ENCODE measurements around the gene MRGPRX1.
A peak's percentile ranks its signal among the peaks of the same experiment; 100 is the strongest.
"Not testable (repeated sequence)": the region's sequence is repeated elsewhere in the genome, so short reads cannot be mapped to it uniquely, and the experiment has no call there.

The MRGPRX1 gene

DNA sequence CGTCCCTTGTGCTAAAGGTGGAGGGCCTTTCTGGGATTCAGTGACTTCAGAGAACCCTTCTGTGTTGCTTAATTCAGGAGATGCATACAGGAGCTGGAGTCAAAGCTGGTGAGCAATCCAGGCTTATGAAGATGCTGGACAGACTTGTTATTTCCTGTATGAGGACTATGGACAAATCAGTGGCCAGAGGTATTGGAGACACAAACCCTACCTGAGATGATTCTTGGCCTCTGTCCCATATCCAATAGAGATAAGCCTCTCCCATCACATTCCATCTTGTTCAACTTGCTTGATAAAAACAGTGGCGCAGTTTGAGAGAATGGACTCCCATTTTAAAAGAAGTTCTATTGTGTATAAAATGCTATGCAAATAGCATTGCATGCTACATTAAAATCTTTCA is at the start of gene MRGPRX1:
Gene MRGPRX1 (minus strand): TSS at position 101 of the 400 bp plus-strand sequence. CDS start 4,630 bp downstream, outside the sequence.
- DNase-seq (ENCODE audit: insufficient read length, low spot score), result no peak
- no peak for TF ChIP-seq POLR2A (IDR thresholded peaks at IDR 0.05; ENCODE audit: low read depth, low read length)
- no peak for FAIRE-seq

DNA sequence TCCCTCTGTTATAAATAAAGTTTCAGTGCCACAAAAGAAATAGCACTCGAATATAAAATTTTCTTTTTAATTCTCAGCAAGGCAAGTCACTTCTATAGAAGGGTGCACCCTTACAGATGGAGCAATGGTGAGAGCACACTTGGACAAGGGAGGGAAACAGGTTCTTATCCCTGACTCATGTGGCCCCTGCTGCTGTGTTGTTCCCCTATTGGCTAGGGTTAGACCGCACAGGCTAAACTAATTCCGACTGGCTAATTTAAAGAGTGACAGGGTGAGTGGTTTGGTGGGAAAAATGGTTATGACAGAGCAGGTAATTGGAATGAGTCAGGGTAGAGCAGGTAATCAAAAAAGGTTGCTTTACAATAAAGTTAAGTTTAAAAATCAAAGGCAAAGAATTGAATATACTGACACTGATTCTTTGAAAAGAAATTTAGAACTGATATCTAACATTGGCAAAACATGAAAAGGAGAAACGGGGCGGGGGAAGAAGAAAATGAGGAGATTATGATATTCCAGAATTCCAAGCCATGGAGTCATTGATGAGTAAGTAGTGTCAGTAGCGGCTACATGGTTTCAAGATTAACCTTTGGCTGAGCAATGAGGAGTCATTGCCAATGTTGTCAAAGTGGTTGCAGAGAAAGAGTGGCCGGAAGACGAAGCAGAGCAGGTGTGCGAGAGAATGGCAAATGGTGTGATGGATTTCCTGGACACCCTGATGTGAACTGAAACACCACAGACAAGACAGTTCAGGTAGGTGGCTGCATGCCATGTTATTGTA is 48.4 kb upstream of the MRGPRX1 start:
- FAIRE-seq, result peak; percentile 64
- no peak for TF ChIP-seq POLR2A (IDR thresholded peaks at IDR 0.05; ENCODE audit: low read depth, low read length)
- peak; percentile 3 for DNase-seq (ENCODE audit: insufficient read length, low spot score)

- FAIRE-seq, result no peak
- no peak for DNase-seq (ENCODE audit: insufficient read length, low spot score)
- no peak for TF ChIP-seq POLR2A (IDR thresholded peaks at IDR 0.05; ENCODE audit: low read depth, low read length)
Measured at GRCh38 chr11:18986744-18987143, 47.5 kb upstream of the MRGPRX1 start.

GRCh38 chr11:18981897-18982296 is 42.7 kb upstream of the MRGPRX1 start:
- FAIRE-seq, result no peak

DNA sequence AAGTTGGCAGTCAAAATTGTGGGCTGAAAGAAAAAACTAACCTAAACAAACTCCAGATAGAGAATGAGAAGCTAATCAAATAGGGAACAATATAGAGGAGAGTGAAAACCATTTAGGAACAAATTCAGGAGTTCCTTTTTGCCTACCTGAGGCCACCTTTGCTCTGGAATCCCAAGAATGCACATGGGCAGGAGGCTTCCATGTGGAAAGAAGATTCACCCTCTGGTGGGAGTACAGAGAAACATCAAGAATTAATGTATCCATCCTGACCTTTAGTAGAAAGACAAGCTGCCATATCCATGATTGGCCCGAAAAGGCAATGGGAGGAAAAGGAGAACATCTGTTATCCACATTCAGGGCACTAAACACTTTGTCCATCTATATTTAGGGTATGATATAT is 35.0 kb upstream of the MRGPRX1 start:
- FAIRE-seq, result no peak
- no peak for TF ChIP-seq POLR2A (IDR thresholded peaks at IDR 0.05; ENCODE audit: low read depth, low read length)
- no peak for DNase-seq (ENCODE audit: insufficient read length, low spot score)

More at GRCh38 chr11:18981897-18982296, 42.7 kb upstream of the MRGPRX1 start:
- DNase-seq (ENCODE audit: insufficient read length, low spot score), result no peak
- no peak for TF ChIP-seq POLR2A (IDR thresholded peaks at IDR 0.05; ENCODE audit: low read depth, low read length)

GRCh38 chr11:18972336-18972735 is 33.1 kb upstream of the MRGPRX1 start:
- DNase-seq (ENCODE audit: insufficient read length, low spot score) (no peak), FAIRE-seq (no peak)
- TF ChIP-seq POLR2A (IDR thresholded peaks at IDR 0.05; ENCODE audit: low read depth, low read length), result no peak

DNA sequence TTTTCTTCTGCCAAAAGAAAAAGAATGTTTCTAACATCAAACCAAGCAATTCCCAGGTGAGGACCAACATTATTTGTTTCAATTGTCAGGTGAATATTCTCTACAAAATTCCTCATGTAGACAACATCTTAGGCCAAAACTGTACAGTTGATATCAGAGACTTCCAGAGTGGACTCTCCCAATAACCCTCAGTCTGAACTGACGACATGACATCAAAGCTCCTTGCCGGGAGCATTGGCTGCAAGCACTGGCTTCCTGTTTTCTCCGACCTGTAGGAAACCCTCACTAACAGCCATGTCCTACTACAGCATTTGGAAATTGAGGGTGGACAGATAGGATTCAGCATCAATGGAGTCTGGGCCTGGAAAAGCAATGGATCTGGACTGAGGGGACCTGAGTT is 30.5 kb upstream of the MRGPRX1 start:
- no peak for TF ChIP-seq POLR2A (IDR thresholded peaks at IDR 0.05; ENCODE audit: low read depth, low read length)
- DNase-seq (ENCODE audit: insufficient read length, low spot score), result no peak
- no peak for FAIRE-seq

DNA sequence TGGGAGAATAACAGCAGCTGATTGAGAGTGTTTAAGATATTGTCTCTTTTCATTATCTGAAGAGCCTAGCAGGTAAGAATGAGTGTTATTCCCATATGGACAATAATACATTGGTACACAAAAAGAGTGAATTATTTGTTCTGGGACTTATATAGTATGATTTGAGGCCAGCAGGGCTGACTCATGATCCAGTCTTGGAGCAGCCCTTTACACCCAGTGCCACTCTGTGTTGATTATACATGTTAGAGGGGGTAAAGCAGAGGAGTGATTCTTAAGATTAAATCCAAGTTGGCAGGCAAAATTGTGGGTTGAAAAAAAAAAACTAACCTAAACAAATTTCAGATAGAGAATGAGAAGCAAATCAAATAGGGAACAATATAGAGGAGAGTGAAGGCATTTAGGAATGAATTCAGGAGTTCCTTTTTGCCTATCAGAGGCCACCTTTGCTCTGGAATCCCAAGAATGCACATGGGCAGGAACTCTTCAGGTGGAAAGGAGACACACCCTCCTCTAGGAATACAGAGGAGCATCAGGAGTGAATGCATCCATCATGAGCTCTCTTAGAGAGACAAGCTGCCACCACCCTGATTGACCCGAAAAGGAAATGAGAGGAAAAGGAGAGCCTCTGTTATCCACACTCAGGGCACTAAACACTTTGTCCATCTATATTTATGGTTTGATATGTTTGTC is 19.2 kb upstream of the MRGPRX1 start:
- no peak for TF ChIP-seq POLR2A (IDR thresholded peaks at IDR 0.05; ENCODE audit: low read depth, low read length)
- DNase-seq (ENCODE audit: insufficient read length, low spot score) (no peak), FAIRE-seq (no peak)

DNA sequence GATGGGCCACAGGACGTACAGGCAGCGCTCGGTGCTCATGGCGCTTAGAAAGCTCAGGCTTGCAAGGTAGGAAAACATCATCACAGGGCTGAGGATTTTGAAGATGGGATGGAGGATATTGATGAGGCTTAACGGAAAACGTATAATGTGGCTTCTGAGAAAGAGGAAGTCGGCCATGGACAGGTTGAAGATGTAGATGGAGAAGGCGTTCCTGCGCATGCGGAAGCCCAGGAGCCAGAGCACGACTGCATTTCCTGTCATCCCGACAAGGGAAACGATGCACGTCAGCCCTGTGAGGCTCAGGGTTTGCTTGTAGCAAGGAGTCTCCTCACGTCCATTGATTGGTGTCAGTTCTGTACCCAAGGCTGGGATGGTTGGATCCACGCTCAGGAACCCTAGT is 17.4 kb upstream of the MRGPRX1 start:
- FAIRE-seq, result no peak
- no peak for TF ChIP-seq POLR2A (IDR thresholded peaks at IDR 0.05; ENCODE audit: low read depth, low read length)
- no peak for DNase-seq (ENCODE audit: insufficient read length, low spot score)

GRCh38 chr11:18936002-18936673 is 3.1 kb downstream of the MRGPRX1 start:
- FAIRE-seq (no peak), DNase-seq (ENCODE audit: insufficient read length, low spot score) (no peak)
- no peak for TF ChIP-seq POLR2A (IDR thresholded peaks at IDR 0.05; ENCODE audit: low read depth, low read length)

- TF ChIP-seq POLR2A (IDR thresholded peaks at IDR 0.05; ENCODE audit: low read depth, low read length), result no peak
- DNase-seq (ENCODE audit: insufficient read length, low spot score), result no peak
- no peak for FAIRE-seq
Measured at GRCh38 chr11:18934195-18934814, 4.9 kb downstream of the MRGPRX1 start.

DNA sequence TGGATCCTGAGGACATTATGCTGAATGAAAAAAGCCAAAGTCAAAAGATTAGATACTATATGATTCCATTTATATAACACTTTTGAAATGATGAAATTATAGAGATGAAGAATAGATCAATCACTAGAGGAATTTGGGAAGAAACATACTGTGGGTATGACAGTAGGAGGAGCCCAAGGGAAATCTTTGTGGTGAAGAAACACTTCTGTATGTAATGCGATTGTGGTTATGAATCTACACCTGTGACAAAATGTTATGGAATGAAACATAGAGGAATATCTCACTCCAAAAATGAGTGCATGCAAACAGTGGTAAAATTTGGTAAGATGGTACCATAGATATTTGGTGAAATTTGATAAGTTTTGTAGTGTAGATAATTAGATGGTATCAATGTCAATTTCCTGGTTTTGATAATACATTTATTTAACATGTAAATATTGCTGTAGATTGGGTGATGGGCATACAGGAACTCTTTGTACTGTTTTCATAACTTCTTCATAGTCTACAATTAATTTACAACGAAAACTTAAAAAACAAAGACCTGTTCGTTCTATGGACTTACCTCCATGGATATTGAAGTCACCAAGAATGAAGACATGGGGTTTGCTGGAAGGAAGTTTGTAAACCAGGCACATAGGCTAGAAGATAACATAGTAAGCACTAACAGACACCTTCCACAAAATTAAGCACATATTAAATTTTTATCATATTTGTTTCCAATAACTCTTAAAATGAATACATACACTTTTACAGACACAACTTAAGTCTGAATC is 11.5 kb downstream of the MRGPRX1 start:
- no peak for DNase-seq (ENCODE audit: insufficient read length, low spot score)
- FAIRE-seq, result no peak
- no peak for TF ChIP-seq POLR2A (IDR thresholded peaks at IDR 0.05; ENCODE audit: low read depth, low read length)

- not testable (repeated sequence) for FAIRE-seq; DNase-seq (ENCODE audit: insufficient read length, low spot score)
Measured at GRCh38 chr11:18925426-18925825, 13.8 kb downstream of the MRGPRX1 start.

All from H54 (cell line).